Stimulated activated naive CD8-positive, alpha-beta T cell treated with anti-CD3 and anti-CD28 coated beads, Interleukin-15, amount 100 ng/mL, for 72 hours (primary cell): ENCODE results near the gene CA9.

ENCODE experiments used
- ATAC-seq: fragments of 150-1000 bp; cut with Tn5 transposase; 2 replicates; pipeline ENCODE4 v1.10.0; 2021; ENCODE audit warnings: mild to moderate bottlenecking, moderate library complexity
- DNase-seq, 2 donors: peaks; one replicate each; pipeline ENCODE4 v3.0.0; 2021 to 2022
- H3K27ac Mint-ChIP-seq, 2 donors: one replicate each; pipeline ENCODE4 v1.8.0; 2022; ENCODE audit warnings: mild to moderate bottlenecking in 2 of 2, mixed read lengths in 2 of 2, moderate library complexity in 2 of 2
- H3K27me3 Mint-ChIP-seq: one replicate; pipeline ENCODE4 v1.8.0; 2022; ENCODE audit warnings: mixed read lengths
- H3K4me1 Mint-ChIP-seq: one replicate; pipeline ENCODE4 v1.8.0; 2022; ENCODE audit warnings: mild to moderate bottlenecking, mixed read lengths
- H3K4me3 Mint-ChIP-seq, 2 donors: one replicate each; pipeline ENCODE4 v1.8.0; 2022; ENCODE audit warnings: mild to moderate bottlenecking in 2 of 2, mixed read lengths in 2 of 2, moderate library complexity in 1 of 2
- H3K9me3 Mint-ChIP-seq, 2 donors: one replicate each; pipeline ENCODE4 v1.8.0; 2022; ENCODE audit warnings: mixed read lengths in 2 of 2

Gene CA9

DNA sequence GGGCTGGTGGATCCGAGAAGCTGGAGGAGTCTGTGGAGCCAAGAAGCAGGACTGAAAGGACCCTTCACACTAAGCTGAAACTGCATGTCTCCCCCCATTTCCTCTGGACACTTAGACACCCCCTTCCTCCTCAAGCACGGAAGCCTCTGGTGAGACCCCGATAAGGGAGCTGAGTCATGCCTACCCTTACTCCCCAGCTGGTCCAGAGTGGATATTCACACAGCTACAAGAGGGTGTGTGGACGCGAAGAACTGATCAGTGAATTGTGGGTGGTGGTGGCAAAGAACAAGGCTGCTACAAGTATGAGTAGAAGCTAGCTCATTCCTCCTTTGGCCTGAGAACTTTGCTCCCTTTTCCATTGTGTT is 53.9 kb downstream of the CA9 start:
- Mint-ChIP-seq H3K27me3 (no peaks in the 10 kb centered on the region), H3K4me1 (no peaks in the 10 kb centered on the region), H3K27ac (no peak overlapping the region), H3K9me3 (no peaks in the 10 kb centered on the region), H3K4me3 (no peak overlapping the region)
- DNase-seq (no peak), ATAC-seq (no peak)

DNA sequence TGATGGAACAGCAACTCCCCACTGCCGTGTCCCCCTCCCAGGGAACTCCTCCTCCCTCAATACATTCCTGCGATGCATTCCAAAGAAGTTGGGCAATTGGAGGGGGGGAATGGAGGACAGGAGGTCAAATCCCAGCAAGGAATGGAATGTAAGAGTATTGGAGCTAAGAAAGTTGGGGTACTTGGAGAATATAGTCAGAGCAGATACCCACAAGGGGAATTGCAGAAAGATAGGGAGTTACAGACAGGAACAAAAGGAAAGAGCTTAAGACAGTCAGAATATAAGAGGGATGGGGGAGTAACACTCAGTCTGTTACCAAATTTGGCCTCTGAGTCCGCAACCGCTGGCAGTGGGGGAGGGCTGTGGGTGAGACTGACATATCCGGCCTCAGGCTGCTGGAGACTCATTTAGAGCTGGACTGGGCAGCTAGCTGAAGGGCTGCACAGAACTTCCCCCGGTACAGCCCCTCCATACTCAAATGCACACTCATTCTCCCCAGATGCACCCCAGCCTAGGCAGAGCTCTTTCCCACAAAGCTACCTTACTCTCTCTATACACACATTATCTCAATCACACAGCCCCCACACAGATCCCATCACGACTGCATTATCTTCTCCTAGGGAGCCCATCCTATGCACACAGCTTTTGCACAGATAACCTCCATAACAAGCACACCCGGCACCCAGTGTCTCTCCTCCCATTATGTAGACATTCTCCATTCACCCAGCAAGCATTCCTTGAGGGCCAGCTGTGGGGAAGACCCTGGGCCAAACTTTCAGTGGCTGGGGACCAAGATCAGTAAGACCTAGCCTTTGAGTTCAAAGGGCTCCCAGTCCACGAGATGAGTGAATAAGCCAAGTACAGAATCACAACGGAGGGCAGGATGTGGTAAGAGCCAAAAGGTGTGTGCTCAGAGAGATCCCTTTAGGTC is 54.6 kb downstream of the CA9 start:
- DNase-seq (peak; percentile 36 to 68), ATAC-seq (peak; percentile 39)
- Mint-ChIP-seq H3K4me3 (no peak overlapping the region), H3K27ac (no peak overlapping the region), H3K27me3 (no peaks in the 10 kb centered on the region), H3K9me3 (no peaks in the 10 kb centered on the region), H3K4me1 (peaks cover 4% of the 10 kb centered on the region)

- Mint-ChIP-seq H3K9me3 (no peaks in the 10 kb centered on the region), H3K27me3 (no peaks in the 10 kb centered on the region), H3K4me3 (no peak overlapping the region), H3K27ac (no peak overlapping the region), H3K4me1 (peaks cover 8% of the 10 kb centered on the region)
- no peak for ATAC-seq
- DNase-seq: no peak
Measured at GRCh38 chr9:35729101-35729500, 55.4 kb downstream of the CA9 start.

DNA sequence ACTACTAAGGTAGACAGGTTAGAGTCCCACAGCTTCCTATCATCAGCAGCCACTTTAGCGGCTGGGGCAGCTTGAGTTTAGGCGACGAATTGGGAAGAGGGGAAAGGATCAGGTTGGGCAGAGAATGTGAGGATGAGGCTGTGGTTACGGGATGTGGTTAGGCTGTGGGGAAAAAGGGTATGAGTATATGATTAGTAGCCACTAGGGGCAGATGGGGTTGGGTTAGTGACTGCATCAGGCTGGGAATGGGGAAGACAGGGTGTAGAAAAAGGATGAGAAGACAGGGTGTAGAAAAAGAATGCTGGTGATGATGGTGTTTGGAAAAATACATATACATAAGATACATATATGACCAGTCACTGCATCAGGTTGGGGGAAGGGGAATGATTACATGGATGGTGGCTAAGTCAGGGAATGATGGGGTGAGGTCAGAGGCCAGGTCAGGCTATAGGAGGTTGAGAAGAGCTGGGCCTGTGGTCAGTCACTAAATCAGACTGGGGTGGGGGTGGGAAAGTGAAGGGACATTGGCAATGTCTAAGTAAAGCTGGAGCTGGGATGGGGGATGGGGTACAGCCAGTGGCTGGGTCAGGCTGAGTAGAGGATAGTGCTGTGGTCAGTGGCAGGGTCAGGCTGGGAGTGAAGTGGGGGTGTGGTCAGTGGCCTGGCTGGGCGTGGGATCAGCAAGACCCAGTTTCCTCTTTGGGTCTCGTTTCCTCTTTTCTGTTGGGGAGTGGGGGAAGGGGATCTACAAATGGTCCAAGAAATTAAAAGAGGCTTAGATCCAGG is 56.2 kb downstream of the CA9 start:
- DNase-seq (no peak), ATAC-seq (no peak)
- H3K4me1 Mint-ChIP-seq: peaks cover 11% of the 10 kb centered on the region
- H3K27me3 Mint-ChIP-seq: no peaks in the 10 kb centered on the region
- H3K9me3 Mint-ChIP-seq: no peaks in the 10 kb centered on the region
- H3K27ac Mint-ChIP-seq: no peak overlapping the region
- H3K4me3 Mint-ChIP-seq: no peak overlapping the region

DNA sequence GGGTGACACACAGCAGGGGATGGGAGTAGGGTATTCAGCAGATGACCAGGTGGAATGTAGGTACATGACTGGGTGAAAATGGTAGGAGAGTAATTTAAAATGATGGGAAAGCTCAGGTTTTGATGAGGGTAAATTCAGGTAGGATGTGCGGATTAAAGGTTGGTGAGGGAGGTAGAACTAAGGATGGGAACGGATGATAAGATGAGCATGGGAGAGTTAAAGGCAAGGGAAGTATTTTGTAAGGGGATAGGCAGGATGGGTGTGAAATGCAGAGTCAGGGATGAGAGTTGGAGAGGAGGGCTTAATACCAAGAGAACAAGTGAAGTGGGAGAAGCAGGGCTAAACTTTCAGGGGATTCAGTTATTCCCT is 56.7 kb downstream of the CA9 start:
- Mint-ChIP-seq H3K9me3 (no peaks in the 10 kb centered on the region), H3K4me3 (no peak overlapping the region), H3K4me1 (peaks cover 14% of the 10 kb centered on the region), H3K27ac (no peak overlapping the region), H3K27me3 (no peaks in the 10 kb centered on the region)
- no peak for DNase-seq
- no peak for ATAC-seq
